Thoracic aorta (tissue), 2 donors: Measurements from ENCODE around the gene PLOD2. TPM values are rescaled to one million over a fixed set of nuclear protein-coding genes. Genes with fewer than 3 reads are reported as not detected.

Source experiments
- ATAC-seq: fragments of 150-250 bp; one replicate; pipeline ENCODE4 v1.8.0; 2017; ENCODE audit warnings: low read depth; ENCODE audit not compliant: insufficient number of reproducible peaks, low FRiP score
- DNase-seq: peaks from one replicate; pipeline ENCODE4 v3.0.0-alpha.2; 2020; ENCODE audit warnings: low spot score
- H3K27ac ChIP-seq, 2 donors: fragments of 200-600 bp; sonication (generic); 1 replicate in 1 of 2; 2 replicates in 1 of 2; pipeline ENCODE4 v1.5.1; 2016; ENCODE audit warnings: mild to moderate bottlenecking in 2 of 2, moderate library complexity in 2 of 2
- H3K27me3 ChIP-seq: fragments of 200-600 bp; sonication (generic); replicated peaks from 2 replicates; pipeline ENCODE4 v1.6.0; 2016; ENCODE audit warnings: mild to moderate bottlenecking; ENCODE audit not compliant: insufficient read depth
- H3K36me3 ChIP-seq: fragments of 200-600 bp; sonication (generic); one replicate; pipeline ENCODE4 v1.5.1; 2016
- H3K4me1 ChIP-seq, 2 donors: fragments of 200-600 bp; sonication (generic); 1 replicate in 1 of 2; 2 replicates in 1 of 2; pipeline versions ENCODE4 v1.5.1 to v1.6.0; 2016; ENCODE audit warnings: low read depth in 2 of 2, mild to moderate bottlenecking in 1 of 2; ENCODE audit not compliant: control insufficient read depth in 1 of 2
- H3K4me3 ChIP-seq: fragments of 200-600 bp; sonication (generic); 2 replicates; pipeline ENCODE4 v1.5.1; 2016; ENCODE audit warnings: mild to moderate bottlenecking
- H3K9me3 ChIP-seq: fragments of 200-600 bp; sonication (generic); 2 replicates; pipeline ENCODE4 v1.5.1; 2016
- total RNA-seq, 2 donors: library from RNA; depleted of rRNA; stranded (reverse); fragments of >200 nt; gene quantifications; one replicate each; pipeline versions ENCODE4 v1.1.0 to v1.2.3, GENCODE V29; 2016
- TF ChIP-seq, protein P1 (sequence below): fragments of 200-600 bp; sonication (generic); IDR thresholded peaks from one replicate; pipeline ENCODE4 v1.5.1; 2019; ENCODE audit warnings: antibody characterized with exemption

PLOD2 gene
- total RNA-seq, 2 donors from 2014 or later = 42.8 to 92.6 TPM

DNA sequence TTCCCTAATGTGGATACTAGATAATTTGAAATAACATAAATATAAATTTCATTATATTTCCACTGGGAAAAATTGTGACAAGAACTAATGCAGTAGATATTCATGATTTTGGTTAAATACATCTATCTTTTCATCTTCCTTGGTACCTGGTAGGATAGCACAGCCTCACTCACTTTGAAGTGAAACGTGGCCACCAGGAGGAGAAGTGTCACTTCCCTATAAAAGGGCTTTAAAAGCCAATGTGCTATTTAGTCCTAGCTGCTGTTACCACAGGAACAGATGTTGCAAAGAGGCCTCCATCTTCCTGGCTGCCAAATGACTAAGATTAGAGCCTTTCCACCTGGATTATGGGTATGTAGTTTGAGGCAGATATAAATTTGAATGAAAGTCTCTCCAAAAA, 140.0 kb downstream of the PLOD2 start:
- Histone ChIP-seq H3K9me3 (no peaks in the 10 kb centered on the region), H3K36me3 (no peaks in the 10 kb centered on the region), H3K4me3 (no peak overlapping the region), H3K4me1 (no peaks in the 10 kb centered on the region), H3K27ac (no peak overlapping the region), H3K27me3 (no peaks in the 10 kb centered on the region)
- TF ChIP-seq, protein P1, sequence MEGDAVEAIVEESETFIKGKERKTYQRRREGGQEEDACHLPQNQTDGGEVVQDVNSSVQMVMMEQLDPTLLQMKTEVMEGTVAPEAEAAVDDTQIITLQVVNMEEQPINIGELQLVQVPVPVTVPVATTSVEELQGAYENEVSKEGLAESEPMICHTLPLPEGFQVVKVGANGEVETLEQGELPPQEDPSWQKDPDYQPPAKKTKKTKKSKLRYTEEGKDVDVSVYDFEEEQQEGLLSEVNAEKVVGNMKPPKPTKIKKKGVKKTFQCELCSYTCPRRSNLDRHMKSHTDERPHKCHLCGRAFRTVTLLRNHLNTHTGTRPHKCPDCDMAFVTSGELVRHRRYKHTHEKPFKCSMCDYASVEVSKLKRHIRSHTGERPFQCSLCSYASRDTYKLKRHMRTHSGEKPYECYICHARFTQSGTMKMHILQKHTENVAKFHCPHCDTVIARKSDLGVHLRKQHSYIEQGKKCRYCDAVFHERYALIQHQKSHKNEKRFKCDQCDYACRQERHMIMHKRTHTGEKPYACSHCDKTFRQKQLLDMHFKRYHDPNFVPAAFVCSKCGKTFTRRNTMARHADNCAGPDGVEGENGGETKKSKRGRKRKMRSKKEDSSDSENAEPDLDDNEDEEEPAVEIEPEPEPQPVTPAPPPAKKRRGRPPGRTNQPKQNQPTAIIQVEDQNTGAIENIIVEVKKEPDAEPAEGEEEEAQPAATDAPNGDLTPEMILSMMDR = no peak
- ATAC-seq = no peak
- no peak for DNase-seq

DNA sequence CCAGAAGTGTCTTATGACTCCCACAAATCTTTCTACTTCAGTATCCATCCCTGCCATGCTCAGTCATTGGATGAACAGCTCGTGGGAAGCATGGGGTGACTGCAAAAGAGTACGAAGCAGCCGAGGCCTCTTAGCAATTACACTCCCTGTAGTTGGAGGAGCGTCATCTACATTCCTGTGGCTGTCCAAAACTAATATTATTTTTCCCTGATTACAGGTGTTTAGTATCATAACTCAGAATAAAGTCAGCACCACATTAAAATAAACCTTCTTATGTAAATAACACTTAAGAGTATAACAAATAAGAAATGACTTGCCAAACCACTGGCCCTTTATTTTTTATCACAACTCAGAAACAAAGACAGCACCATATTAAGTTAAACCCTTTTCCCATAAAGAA, 141.5 kb downstream of the PLOD2 start:
- Histone ChIP-seq H3K36me3 (no peaks in the 10 kb centered on the region), H3K9me3 (no peaks in the 10 kb centered on the region), H3K4me1 (no peaks in the 10 kb centered on the region), H3K27ac (no peak overlapping the region), H3K4me3 (no peak overlapping the region), H3K27me3 (no peaks in the 10 kb centered on the region)
- TF ChIP-seq, protein P1 = no peak
- DNase-seq = no peak
- ATAC-seq = no peak

Other genes with a start within 250 kb of the PLOD2 start
- 100 to 1,000 TPM; 115 to 148 TPM for gene PLSCR4, start 89.9 kb upstream of the PLOD2 start, total RNA-seq